ENCODE measurements around the gene INS. TPM values are rescaled to one million over a fixed set of nuclear protein-coding genes. Genes with fewer than 3 reads are reported as not detected.

The INS gene
- total and polyA plus RNA-seq, 4 experiments from 2014 or later, result not detected

GRCh38 chr11:2138068-2138430 lies 23.0 kb downstream of the INS start:
- no peak for DNase-seq
- H3K4me1 ChIP-seq (ENCODE audit: insufficient read depth, low read length), result peaks cover 14% of the 10 kb centered on the region
- H3K27me3 ChIP-seq (ENCODE audit: insufficient read depth, low read length), result peaks cover 27% of the 10 kb centered on the region
- no peaks in the 10 kb centered on the region for H3K9me3 ChIP-seq (ENCODE audit: control insufficient read depth in 1 of 2, low read length in 2 of 2)
- Mint-ChIP-seq H3K4me3 (peak overlapping the region; percentile 76 to 92 (median 86)), H3K4me1 (peaks cover 0 to 24% (median 4%) of the 10 kb centered on the region in 4 donors), H3K27ac (no peak overlapping the region), H3K36me3 (no peaks in the 10 kb centered on the region), H3K9me3 (peaks cover 0 to 5% (median 0%) of the 10 kb centered on the region in 8 donors), H3K27me3 (peaks cover 39 to 44% of the 10 kb centered on the region in 2 donors)
- no peak overlapping the region for H3K27ac ChIP-seq (ENCODE audit: low read depth, low read length)
- no peak overlapping the region for H3K4me3 ChIP-seq (ENCODE audit: low read length in 2 of 2)
- intact Hi-C loops (cut with micrococcal nuclease), result no loop called here
- ChIA-PET CTCF (ENCODE audit: partially characterized antibody) (no interaction called here), POLR2A (ENCODE audit: partially characterized antibody) (no interaction called here)
- no peaks in the 10 kb centered on the region for H3K36me3 ChIP-seq (ENCODE audit: insufficient read depth, low read length)

GRCh38 chr11:2137202-2138067 lies 23.6 kb downstream of the INS start:
- H3K27ac ChIP-seq (ENCODE audit: low read depth, low read length), result no peak overlapping the region
- peak overlapping the region in 7 of 8 donors; percentile 22 to 64 (median 48) for H3K4me3 Mint-ChIP-seq
- H3K4me1 ChIP-seq (ENCODE audit: insufficient read depth, low read length), result peaks cover 14% of the 10 kb centered on the region
- H3K9me3 ChIP-seq (ENCODE audit: control insufficient read depth in 1 of 2, low read length in 2 of 2), result no peaks in the 10 kb centered on the region
- H3K27me3 ChIP-seq (ENCODE audit: insufficient read depth, low read length), result peaks cover 21% of the 10 kb centered on the region
- H3K36me3 ChIP-seq (ENCODE audit: insufficient read depth, low read length), result no peaks in the 10 kb centered on the region
- ChIA-PET POLR2A (ENCODE audit: partially characterized antibody) (no interaction called here), CTCF (ENCODE audit: partially characterized antibody) (interaction anchor here (3.0 kb wide), 1 partner anchor 14 kb away, joined by 8 read pairs; no protein-coding TSS in a partner anchor)
- peaks cover 0 to 17% (median 3%) of the 10 kb centered on the region in 4 donors for H3K4me1 Mint-ChIP-seq
- H3K27ac Mint-ChIP-seq, result no peak overlapping the region
- H3K36me3 Mint-ChIP-seq, result no peaks in the 10 kb centered on the region
- H3K9me3 Mint-ChIP-seq, result peaks cover 0 to 5% (median 0%) of the 10 kb centered on the region in 8 donors
- intact Hi-C loops (cut with micrococcal nuclease), result no loop called here
- no peak for DNase-seq
- no peak overlapping the region for H3K4me3 ChIP-seq (ENCODE audit: low read length in 2 of 2)
- H3K27me3 Mint-ChIP-seq, result peaks cover 36 to 38% of the 10 kb centered on the region in 2 donors

- ChIA-PET POLR2A (ENCODE audit: partially characterized antibody) (no interaction called here), CTCF (ENCODE audit: partially characterized antibody) (interaction anchor here (3.0 kb wide), 1 partner anchor 14 kb away, joined by 8 read pairs; no protein-coding TSS in a partner anchor)
- Histone ChIP-seq H3K4me3 (ENCODE audit: low read length in 2 of 2) (no peak overlapping the region), H3K9me3 (ENCODE audit: control insufficient read depth in 1 of 2, low read length in 2 of 2) (no peaks in the 10 kb centered on the region), H3K36me3 (ENCODE audit: insufficient read depth, low read length) (no peaks in the 10 kb centered on the region), H3K27me3 (ENCODE audit: insufficient read depth, low read length) (peaks cover 19% of the 10 kb centered on the region), H3K27ac (ENCODE audit: low read depth, low read length) (no peak overlapping the region), H3K4me1 (ENCODE audit: insufficient read depth, low read length) (peaks cover 14% of the 10 kb centered on the region)
- peaks cover 0 to 15% (median 3%) of the 10 kb centered on the region in 4 donors for H3K4me1 Mint-ChIP-seq
- intact Hi-C loops (cut with micrococcal nuclease), result no loop called here
- H3K36me3 Mint-ChIP-seq, result no peaks in the 10 kb centered on the region
- peaks cover 32 to 33% of the 10 kb centered on the region in 2 donors for H3K27me3 Mint-ChIP-seq
- no peak for DNase-seq
- peak overlapping the region in 4 of 8 donors; percentile 10 to 64 (median 17) for H3K4me3 Mint-ChIP-seq
- peaks cover 0 to 5% (median 0%) of the 10 kb centered on the region in 8 donors for H3K9me3 Mint-ChIP-seq
- no peak overlapping the region for H3K27ac Mint-ChIP-seq
These were observed 24.1 kb downstream of the INS start for GRCh38 chr11:2136952-2137201.

- Histone ChIP-seq H3K4me1 (ENCODE audit: insufficient read depth, low read length) (peaks cover 14% of the 10 kb centered on the region), H3K27me3 (ENCODE audit: insufficient read depth, low read length) (peaks cover 18% of the 10 kb centered on the region), H3K4me3 (ENCODE audit: low read length in 2 of 2) (no peak overlapping the region), H3K36me3 (ENCODE audit: insufficient read depth, low read length) (no peaks in the 10 kb centered on the region), H3K27ac (ENCODE audit: low read depth, low read length) (no peak overlapping the region), H3K9me3 (ENCODE audit: control insufficient read depth in 1 of 2, low read length in 2 of 2) (no peaks in the 10 kb centered on the region)
- ChIA-PET POLR2A (ENCODE audit: partially characterized antibody) (no interaction called here), CTCF (ENCODE audit: partially characterized antibody) (interaction anchor here (3.0 kb wide), 1 partner anchor 15 kb away, joined by 8 read pairs; no protein-coding TSS in a partner anchor)
- intact Hi-C loops (cut with micrococcal nuclease), result no loop called here
- Mint-ChIP-seq H3K36me3 (no peaks in the 10 kb centered on the region), H3K9me3 (peaks cover 0 to 4% (median 0%) of the 10 kb centered on the region in 8 donors), H3K4me1 (peaks cover 0 to 15% (median 3%) of the 10 kb centered on the region in 4 donors), H3K27me3 (peaks cover 30 to 35% of the 10 kb centered on the region in 2 donors), H3K4me3 (peak overlapping the region in 5 of 8 donors; percentile 13 to 52 (median 30)), H3K27ac (no peak overlapping the region)
- no peak for DNase-seq
These were observed 24.6 kb downstream of the INS start for GRCh38 chr11:2136209-2136951.

- no peaks in the 10 kb centered on the region for H3K9me3 ChIP-seq (ENCODE audit: control insufficient read depth in 1 of 2, low read length in 2 of 2)
- H3K4me1 Mint-ChIP-seq, result peaks cover 0 to 15% (median 3%) of the 10 kb centered on the region in 4 donors
- peaks cover 31 to 32% of the 10 kb centered on the region in 2 donors for H3K27me3 Mint-ChIP-seq
- no peaks in the 10 kb centered on the region for H3K36me3 ChIP-seq (ENCODE audit: insufficient read depth, low read length)
- no peak overlapping the region for H3K27ac ChIP-seq (ENCODE audit: low read depth, low read length)
- intact Hi-C loops (cut with micrococcal nuclease), result no loop called here
- no peaks in the 10 kb centered on the region for H3K36me3 Mint-ChIP-seq
- H3K27ac Mint-ChIP-seq, result no peak overlapping the region
- no peak overlapping the region for H3K4me3 ChIP-seq (ENCODE audit: low read length in 2 of 2)
- H3K9me3 Mint-ChIP-seq, result peaks cover 0 to 3% (median 0%) of the 10 kb centered on the region in 8 donors
- ChIA-PET POLR2A (ENCODE audit: partially characterized antibody) (no interaction called here), CTCF (ENCODE audit: partially characterized antibody) (interaction anchor here (3.0 kb wide), 1 partner anchor 15 kb away, joined by 8 read pairs; no protein-coding TSS in a partner anchor)
- peaks cover 14% of the 10 kb centered on the region for H3K4me1 ChIP-seq (ENCODE audit: insufficient read depth, low read length)
- no peak for DNase-seq
- peak overlapping the region in 3 of 8 donors; percentile 29 to 46 (median 30) for H3K4me3 Mint-ChIP-seq
- peaks cover 13% of the 10 kb centered on the region for H3K27me3 ChIP-seq (ENCODE audit: insufficient read depth, low read length)
These were observed 25.3 kb downstream of the INS start for GRCh38 chr11:2135648-2136201.

GRCh38 chr11:2135018-2135569 lies 25.9 kb downstream of the INS start:
- no peak overlapping the region for H3K4me3 ChIP-seq (ENCODE audit: low read length in 2 of 2)
- peaks cover 0 to 3% (median 0%) of the 10 kb centered on the region in 8 donors for H3K9me3 Mint-ChIP-seq
- no peak overlapping the region for H3K4me3 Mint-ChIP-seq
- POLR2A ChIA-PET (ENCODE audit: partially characterized antibody), result no interaction called here
- peaks cover 12% of the 10 kb centered on the region for H3K4me1 ChIP-seq (ENCODE audit: insufficient read depth, low read length)
- peaks cover 31 to 32% of the 10 kb centered on the region in 2 donors for H3K27me3 Mint-ChIP-seq
- CTCF ChIA-PET (ENCODE audit: partially characterized antibody), result interaction anchor here (1.6 to 3.0 kb wide), 2 partner anchors 16 to 482 kb away, joined by 3 to 8 read pairs; no protein-coding TSS in a partner anchor
- H3K27ac Mint-ChIP-seq, result no peak overlapping the region
- H3K9me3 ChIP-seq (ENCODE audit: control insufficient read depth in 1 of 2, low read length in 2 of 2), result no peaks in the 10 kb centered on the region
- intact Hi-C loops (cut with micrococcal nuclease), result no loop called here
- DNase-seq, result no peak
- H3K36me3 Mint-ChIP-seq, result no peaks in the 10 kb centered on the region
- H3K27me3 ChIP-seq (ENCODE audit: insufficient read depth, low read length), result peaks cover 13% of the 10 kb centered on the region
- H3K27ac ChIP-seq (ENCODE audit: low read depth, low read length), result no peak overlapping the region
- H3K36me3 ChIP-seq (ENCODE audit: insufficient read depth, low read length), result no peaks in the 10 kb centered on the region
- peaks cover 0 to 15% (median 3%) of the 10 kb centered on the region in 4 donors for H3K4me1 Mint-ChIP-seq
